ACC112 (cell line): Measurements from ENCODE around the gene RNPEP.

Experiments used
- H2AFZ ChIP-seq: fragments of 200-600 bp; sonication (generic); one replicate; pipeline ENCODE4 v1.6.0; 2017; ENCODE audit warnings: antibody characterized with exemption, low read length; ENCODE audit not compliant: unreplicated experiment
- H3K27ac ChIP-seq: fragments of 200-600 bp; sonication (generic); 2 replicates; pipeline ENCODE4 v1.5.1; 2014; ENCODE audit warnings: low read depth, mild to moderate bottlenecking, antibody characterized with exemption, low read length, moderate library complexity
- H3K27me3 ChIP-seq: fragments of 200-600 bp; sonication (generic); 2 replicates; pipeline ENCODE4 v1.6.1; 2014; ENCODE audit warnings: mild to moderate bottlenecking, antibody characterized with exemption, low read length, moderate library complexity, mixed read lengths; ENCODE audit not compliant: insufficient read depth
- H3K36me3 ChIP-seq: fragments of 200-600 bp; sonication (generic); 2 replicates; pipeline ENCODE4 v1.6.1; 2016; ENCODE audit warnings: mild to moderate bottlenecking, antibody characterized with exemption, low read length, moderate library complexity, mixed read lengths; ENCODE audit not compliant: insufficient read depth
- H3K4me1 ChIP-seq: fragments of 200-600 bp; sonication (generic); one replicate; pipeline ENCODE4 v1.6.1; 2016; ENCODE audit warnings: low read length, mixed read lengths; ENCODE audit not compliant: insufficient read depth, unreplicated experiment, control insufficient read depth
- H3K4me3 ChIP-seq: fragments of 200-600 bp; sonication (generic); 2 replicates; pipeline ENCODE4 v1.5.1; 2014; ENCODE audit warnings: mild to moderate bottlenecking, low read depth, low read length
- H3K79me2 ChIP-seq: fragments of 200-600 bp; sonication (generic); one replicate; pipeline ENCODE4 v1.6.0; 2016; ENCODE audit warnings: low read length; ENCODE audit not compliant: control insufficient read depth, unreplicated experiment, insufficient read depth

Gene RNPEP

DNA sequence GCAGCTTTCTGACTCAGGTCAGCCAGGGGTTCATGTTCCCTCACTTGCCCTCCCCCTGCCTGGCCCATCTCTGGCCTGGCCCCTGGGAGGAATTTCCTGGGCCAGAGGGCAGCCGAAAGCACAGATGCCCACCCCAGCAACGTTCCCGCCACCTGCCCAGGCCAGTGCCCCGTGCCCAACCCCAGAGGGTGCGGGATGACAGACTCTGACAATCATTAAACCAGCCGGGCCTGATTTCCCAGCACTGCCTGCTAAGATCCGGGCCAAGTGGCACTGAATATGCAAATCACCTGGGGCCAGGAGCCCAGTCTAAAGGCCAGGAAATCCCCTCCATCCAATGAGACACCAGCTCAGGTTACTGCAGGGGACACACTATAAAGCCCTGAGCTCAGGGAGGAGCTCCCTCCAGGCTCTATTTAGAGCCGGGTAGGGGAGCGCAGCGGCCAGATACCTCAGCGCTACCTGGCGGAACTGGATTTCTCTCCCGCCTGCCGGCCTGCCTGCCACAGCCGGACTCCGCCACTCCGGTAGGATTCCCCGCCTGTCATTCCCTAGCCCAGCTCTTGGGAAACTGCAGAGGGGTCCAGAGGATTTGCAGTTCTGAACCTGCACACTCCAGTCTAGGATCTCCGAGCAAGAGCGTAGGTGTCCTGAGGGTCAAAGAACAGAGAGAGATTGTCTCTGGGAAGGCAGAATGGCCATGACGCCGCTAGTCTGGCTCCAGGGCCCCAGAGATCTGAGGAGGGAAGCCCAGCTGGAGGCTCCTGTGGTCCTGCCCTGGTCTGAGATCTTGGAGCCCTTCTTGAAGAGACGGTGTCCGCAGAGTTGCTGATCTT lies 27.9 kb downstream of the RNPEP start, which contains the start of gene ELF3:
Gene ELF3 (plus strand): TSS at position 408 of the 836 bp plus-strand sequence. CDS start 550 bp downstream, outside the sequence.
- no peak within 1 kb of the TSS for H3K27ac ChIP-seq
- no peaks in the 10 kb centered on the region for H3K79me2 ChIP-seq
- H3K27me3 ChIP-seq = no peaks in the 10 kb centered on the region
- H3K36me3 ChIP-seq = no peaks in the 10 kb centered on the region
- no peak within 1 kb of the TSS for H2AFZ ChIP-seq
- no peaks in the 10 kb centered on the region for H3K4me1 ChIP-seq
- no peak within 1 kb of the TSS for H3K4me3 ChIP-seq

DNA sequence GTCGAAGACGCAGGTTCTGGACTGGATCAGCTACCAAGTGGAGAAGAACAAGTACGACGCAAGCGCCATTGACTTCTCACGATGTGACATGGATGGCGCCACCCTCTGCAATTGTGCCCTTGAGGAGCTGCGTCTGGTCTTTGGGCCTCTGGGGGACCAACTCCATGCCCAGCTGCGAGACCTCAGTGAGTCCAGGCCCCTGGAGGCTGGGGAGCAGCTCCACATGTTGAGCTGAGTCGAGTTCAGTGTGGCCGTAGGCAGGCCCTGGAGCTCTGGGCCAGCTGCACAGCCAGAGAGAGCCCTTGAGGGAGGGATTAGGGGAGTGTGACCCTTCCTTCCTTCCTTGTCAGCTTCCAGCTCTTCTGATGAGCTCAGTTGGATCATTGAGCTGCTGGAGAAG lies 29.5 kb downstream of the RNPEP start:
- no peak overlapping the region for H2AFZ ChIP-seq
- H3K79me2 ChIP-seq = no peaks in the 10 kb centered on the region
- H3K4me1 ChIP-seq = no peaks in the 10 kb centered on the region
- H3K27me3 ChIP-seq = no peaks in the 10 kb centered on the region
- H3K36me3 ChIP-seq = no peaks in the 10 kb centered on the region
- H3K27ac ChIP-seq = no peak overlapping the region
- no peak overlapping the region for H3K4me3 ChIP-seq

DNA sequence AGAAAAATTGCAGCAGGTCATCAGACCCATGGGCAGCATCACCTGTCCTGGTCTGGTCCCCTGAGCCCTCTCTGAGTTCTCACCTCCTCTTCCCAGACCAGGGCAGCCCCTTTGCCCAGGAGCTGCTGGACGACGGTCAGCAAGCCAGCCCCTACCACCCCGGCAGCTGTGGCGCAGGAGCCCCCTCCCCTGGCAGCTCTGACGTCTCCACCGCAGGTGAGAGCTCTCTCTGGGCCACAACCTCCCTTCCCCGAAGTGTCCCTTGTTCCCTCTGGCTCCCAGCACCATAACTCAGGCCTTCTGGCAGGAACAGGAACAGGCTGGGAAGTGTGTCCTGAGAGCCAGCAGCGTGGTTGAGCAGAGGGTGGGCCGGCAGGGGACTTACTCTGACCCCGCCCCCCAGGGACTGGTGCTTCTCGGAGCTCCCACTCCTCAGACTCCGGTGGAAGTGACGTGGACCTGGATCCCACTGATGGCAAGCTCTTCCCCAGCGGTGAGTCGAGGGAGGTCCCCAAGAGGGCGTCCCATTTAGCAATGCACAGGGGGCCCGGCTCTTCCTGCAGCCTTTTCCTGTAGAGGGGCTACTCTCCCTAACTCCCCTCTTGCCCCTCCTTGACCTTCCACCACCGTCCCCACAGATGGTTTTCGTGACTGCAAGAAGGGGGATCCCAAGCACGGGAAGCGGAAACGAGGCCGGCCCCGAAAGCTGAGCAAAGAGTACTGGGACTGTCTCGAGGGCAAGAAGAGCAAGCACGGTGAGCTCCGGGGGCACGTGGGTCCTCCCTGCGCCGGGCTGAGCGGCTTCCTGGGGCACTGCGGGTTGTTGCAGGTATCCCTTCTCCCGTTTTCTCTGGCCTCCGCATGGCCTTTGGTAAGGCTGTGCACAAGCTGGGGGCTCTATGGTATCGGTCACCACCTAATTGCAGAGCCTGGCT lies 30.4 kb downstream of the RNPEP start:
- Histone ChIP-seq H2AFZ (no peak overlapping the region), H3K79me2 (no peaks in the 10 kb centered on the region), H3K36me3 (no peaks in the 10 kb centered on the region), H3K4me3 (no peak overlapping the region), H3K4me1 (no peaks in the 10 kb centered on the region), H3K27me3 (no peaks in the 10 kb centered on the region), H3K27ac (no peak overlapping the region)

DNA sequence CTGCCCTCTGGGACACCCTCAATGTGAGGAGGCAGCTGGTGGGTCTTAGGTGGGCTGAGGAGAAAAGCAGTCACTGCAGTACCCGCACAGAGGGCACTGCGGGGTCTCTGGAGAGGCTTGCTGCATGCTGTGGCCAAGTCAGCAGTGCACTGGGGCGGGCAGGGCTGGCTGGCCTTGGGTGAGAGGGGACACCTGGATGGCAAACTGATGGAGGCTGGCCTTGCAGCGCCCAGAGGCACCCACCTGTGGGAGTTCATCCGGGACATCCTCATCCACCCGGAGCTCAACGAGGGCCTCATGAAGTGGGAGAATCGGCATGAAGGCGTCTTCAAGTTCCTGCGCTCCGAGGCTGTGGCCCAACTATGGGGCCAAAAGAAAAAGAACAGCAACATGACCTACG lies 31.2 kb downstream of the RNPEP start:
- no peaks in the 10 kb centered on the region for H3K36me3 ChIP-seq
- no peaks in the 10 kb centered on the region for H3K27me3 ChIP-seq
- H3K4me1 ChIP-seq = no peaks in the 10 kb centered on the region
- H3K27ac ChIP-seq = no peak overlapping the region
- no peak overlapping the region for H2AFZ ChIP-seq
- no peak overlapping the region for H3K4me3 ChIP-seq
- no peaks in the 10 kb centered on the region for H3K79me2 ChIP-seq

DNA sequence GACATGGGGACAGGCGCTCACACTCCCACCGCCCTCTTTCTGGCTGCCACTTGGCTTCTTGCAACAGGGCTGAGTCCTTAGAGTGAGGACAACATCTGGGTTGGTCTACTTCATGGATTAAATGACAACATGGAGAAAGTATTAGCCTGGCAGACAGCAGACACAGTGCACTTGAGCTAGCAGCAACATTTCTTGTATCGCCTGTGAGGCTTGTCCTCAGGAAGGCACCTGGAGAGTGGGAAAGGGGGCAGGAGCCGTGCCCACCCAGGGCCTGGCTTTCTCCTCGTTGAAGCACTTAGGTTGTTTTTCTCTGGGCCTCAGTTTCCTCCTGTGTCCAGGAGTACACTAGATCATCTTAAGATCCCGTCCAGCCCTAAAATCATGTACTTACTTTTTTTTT lies 31.6 kb downstream of the RNPEP start:
- H3K4me3 ChIP-seq = no peak overlapping the region
- no peaks in the 10 kb centered on the region for H3K4me1 ChIP-seq
- H3K27me3 ChIP-seq = no peaks in the 10 kb centered on the region
- H3K27ac ChIP-seq = no peak overlapping the region
- H3K36me3 ChIP-seq = no peaks in the 10 kb centered on the region
- no peak overlapping the region for H2AFZ ChIP-seq
- H3K79me2 ChIP-seq = no peaks in the 10 kb centered on the region

DNA sequence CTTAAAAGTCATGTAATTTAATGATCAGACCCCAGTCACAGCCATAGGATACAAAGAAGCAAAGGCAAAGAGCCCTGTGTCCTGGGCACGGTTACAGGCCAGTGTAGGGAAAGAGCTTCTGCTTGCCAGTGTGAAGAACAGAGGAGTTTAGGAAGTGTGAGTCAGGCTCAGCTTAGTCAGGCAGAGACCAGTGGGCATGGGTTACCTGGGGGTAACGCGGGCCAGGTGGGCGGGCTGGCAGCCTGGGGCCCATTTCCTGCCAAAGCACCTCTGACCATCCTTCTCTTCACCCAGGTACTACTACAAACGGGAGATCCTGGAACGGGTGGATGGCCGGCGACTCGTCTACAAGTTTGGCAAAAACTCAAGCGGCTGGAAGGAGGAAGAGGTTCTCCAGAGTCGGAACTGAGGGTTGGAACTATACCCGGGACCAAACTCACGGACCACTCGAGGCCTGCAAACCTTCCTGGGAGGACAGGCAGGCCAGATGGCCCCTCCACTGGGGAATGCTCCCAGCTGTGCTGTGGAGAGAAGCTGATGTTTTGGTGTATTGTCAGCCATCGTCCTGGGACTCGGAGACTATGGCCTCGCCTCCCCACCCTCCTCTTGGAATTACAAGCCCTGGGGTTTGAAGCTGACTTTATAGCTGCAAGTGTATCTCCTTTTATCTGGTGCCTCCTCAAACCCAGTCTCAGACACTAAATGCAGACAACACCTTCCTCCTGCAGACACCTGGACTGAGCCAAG lies 32.6 kb downstream of the RNPEP start:
- Histone ChIP-seq H3K27me3 (no peaks in the 10 kb centered on the region), H3K27ac (no peak overlapping the region), H3K36me3 (no peaks in the 10 kb centered on the region), H2AFZ (no peak overlapping the region), H3K4me3 (no peak overlapping the region), H3K79me2 (no peaks in the 10 kb centered on the region), H3K4me1 (no peaks in the 10 kb centered on the region)

DNA sequence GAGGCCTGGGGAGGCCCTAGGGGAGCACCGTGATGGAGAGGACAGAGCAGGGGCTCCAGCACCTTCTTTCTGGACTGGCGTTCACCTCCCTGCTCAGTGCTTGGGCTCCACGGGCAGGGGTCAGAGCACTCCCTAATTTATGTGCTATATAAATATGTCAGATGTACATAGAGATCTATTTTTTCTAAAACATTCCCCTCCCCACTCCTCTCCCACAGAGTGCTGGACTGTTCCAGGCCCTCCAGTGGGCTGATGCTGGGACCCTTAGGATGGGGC lies 33.2 kb downstream of the RNPEP start:
- H3K4me3 ChIP-seq = no peak overlapping the region
- H3K79me2 ChIP-seq = no peaks in the 10 kb centered on the region
- H3K36me3 ChIP-seq = no peaks in the 10 kb centered on the region
- H3K4me1 ChIP-seq = no peaks in the 10 kb centered on the region
- no peaks in the 10 kb centered on the region for H3K27me3 ChIP-seq
- no peak overlapping the region for H2AFZ ChIP-seq
- no peak overlapping the region for H3K27ac ChIP-seq

DNA sequence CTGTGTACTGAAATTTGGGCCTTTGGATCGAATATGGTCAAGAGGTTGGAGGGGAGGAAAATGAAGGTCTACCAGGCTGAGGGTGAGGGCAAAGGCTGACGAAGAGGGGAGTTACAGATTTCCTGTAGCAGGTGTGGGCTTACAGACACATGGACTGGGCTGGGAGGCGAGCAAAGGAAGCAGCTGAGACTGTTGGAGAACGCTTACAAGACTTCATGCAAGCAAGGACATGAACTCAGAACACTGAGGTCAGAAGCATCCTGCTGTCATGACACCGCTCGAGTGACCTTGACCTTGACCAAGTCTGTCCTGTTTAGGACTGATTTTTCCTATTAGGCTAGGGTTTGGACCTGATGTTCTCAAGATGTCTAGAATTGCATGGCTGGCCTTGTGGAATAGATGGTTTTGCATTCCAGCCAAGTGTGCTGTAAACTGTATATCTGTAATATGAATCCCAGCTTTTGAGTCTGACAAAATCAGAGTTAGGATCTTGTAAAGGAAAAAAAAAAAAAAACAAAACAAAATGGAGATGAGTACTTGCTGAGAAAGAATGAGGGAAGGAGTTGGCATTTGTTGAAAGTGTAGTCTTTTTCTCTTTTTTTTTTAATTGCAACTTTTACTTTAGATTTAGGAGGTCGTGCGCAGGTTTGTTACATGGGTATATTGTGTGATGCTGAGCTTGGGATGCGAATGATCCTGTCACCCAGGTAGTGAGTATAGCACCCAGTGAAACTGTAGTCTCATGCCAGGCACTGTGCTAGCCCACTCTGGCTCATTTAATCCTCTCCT lies 33.8 kb downstream of the RNPEP start:
- no peak overlapping the region for H2AFZ ChIP-seq
- no peaks in the 10 kb centered on the region for H3K79me2 ChIP-seq
- H3K4me1 ChIP-seq = no peaks in the 10 kb centered on the region
- H3K36me3 ChIP-seq = no peaks in the 10 kb centered on the region
- H3K27ac ChIP-seq = no peak overlapping the region
- H3K27me3 ChIP-seq = no peaks in the 10 kb centered on the region
- H3K4me3 ChIP-seq = no peak overlapping the region

DNA sequence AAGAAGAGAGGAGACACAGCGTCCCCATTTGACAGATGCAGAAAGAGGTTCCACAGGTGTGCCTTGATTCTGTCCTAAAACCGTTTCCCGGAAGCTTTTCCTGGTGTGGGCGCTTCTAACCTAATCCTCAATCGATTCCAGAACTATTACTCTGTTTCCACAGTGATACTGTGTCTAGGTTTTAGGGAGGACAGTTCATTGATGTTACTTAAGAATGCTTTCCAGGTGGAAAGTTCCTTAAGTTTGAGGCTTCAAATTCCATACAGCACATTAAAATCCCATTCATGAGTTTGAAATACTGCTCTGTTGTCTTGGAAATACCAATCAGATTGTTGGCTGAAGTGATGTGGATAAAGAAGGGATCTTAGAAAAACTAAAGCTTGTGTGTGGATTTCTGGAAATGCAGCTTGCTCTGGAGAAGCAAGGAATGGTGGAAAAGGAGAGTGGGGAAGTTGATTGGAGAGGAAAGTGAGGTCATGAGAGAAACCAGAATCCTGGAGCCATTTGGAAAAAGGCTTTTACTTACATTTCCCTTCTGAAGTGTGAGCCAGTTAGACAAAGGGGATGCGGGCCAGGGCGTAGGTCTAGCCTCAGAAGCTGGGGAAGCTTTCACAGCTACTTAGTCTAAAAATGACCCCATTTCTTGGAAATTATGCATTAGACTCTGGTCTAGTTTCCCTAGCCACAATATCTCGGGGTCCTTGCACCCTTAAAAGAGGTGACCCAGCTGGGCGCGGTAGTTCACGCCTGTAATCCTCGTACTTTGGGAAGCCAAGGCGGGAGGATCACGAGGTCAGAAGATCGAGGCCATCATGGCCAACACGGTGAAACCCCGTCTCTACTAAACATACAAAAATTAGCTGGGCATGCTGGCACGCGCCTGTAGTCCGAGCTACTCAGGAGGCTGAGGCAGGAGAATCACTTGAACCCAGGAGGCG lies 34.6 kb downstream of the RNPEP start:
- Histone ChIP-seq H3K36me3 (no peaks in the 10 kb centered on the region), H3K79me2 (no peaks in the 10 kb centered on the region), H3K27ac (no peak overlapping the region), H3K4me3 (no peak overlapping the region), H3K27me3 (no peaks in the 10 kb centered on the region), H2AFZ (no peak overlapping the region), H3K4me1 (no peaks in the 10 kb centered on the region)
